GM10266 (cell line): ENCODE results near the gene NRXN2.

Source experiments
- DNase-seq: peaks from one replicate; pipeline ENCODE4 v3.0.0; 2012; ENCODE audit errors: extremely low spot score
- CTCF ChIP-seq: IDR thresholded peaks from 2 replicates; pipeline ENCODE4 v1.5.1; 2012; ENCODE audit warnings: mild to moderate bottlenecking, low read depth; ENCODE audit not compliant: control insufficient read depth, insufficient read depth; ENCODE audit errors: missing control alignments

Gene NRXN2

GRCh38 chr11:64687204-64687603 lies 35.8 kb downstream of the NRXN2 start:
- no peak for DNase-seq
- no peak for TF ChIP-seq CTCF

GRCh38 chr11:64686466-64687170 lies 36.4 kb downstream of the NRXN2 start:
- TF ChIP-seq CTCF: no peak

GRCh38 chr11:64685536-64685935 lies 37.5 kb downstream of the NRXN2 start:
- TF ChIP-seq CTCF: no peak
- DNase-seq: no peak

More at GRCh38 chr11:64686466-64687170, 36.4 kb downstream of the NRXN2 start:
- DNase-seq: no peak

- DNase-seq: no peak
- no peak for TF ChIP-seq CTCF
Observed at GRCh38 chr11:64684357-64684756, 38.6 kb downstream of the NRXN2 start.

- no peak for TF ChIP-seq CTCF
Observed at GRCh38 chr11:64681171-64681570, 41.8 kb downstream of the NRXN2 start.

GRCh38 chr11:64679846-64680245 lies 43.2 kb downstream of the NRXN2 start:
- TF ChIP-seq CTCF: no peak
- no peak for DNase-seq

More at GRCh38 chr11:64681171-64681570, 41.8 kb downstream of the NRXN2 start:
- no peak for DNase-seq

GRCh38 chr11:64677441-64678023 lies 45.5 kb downstream of the NRXN2 start:
- no peak for TF ChIP-seq CTCF
- DNase-seq: no peak
